ENCODE results near the gene DIDO1.

Gene DIDO1

GRCh38 chr20:62922451-62922921 is 3.8 kb downstream of the DIDO1 start:
- no peak overlapping the region for H3K4me3 ChIP-seq (ENCODE audit: low read length)
- no peak for TF ChIP-seq ZNF274 (IDR thresholded peaks at IDR 0.05; ENCODE audit: low read depth, low read length)

DNA sequence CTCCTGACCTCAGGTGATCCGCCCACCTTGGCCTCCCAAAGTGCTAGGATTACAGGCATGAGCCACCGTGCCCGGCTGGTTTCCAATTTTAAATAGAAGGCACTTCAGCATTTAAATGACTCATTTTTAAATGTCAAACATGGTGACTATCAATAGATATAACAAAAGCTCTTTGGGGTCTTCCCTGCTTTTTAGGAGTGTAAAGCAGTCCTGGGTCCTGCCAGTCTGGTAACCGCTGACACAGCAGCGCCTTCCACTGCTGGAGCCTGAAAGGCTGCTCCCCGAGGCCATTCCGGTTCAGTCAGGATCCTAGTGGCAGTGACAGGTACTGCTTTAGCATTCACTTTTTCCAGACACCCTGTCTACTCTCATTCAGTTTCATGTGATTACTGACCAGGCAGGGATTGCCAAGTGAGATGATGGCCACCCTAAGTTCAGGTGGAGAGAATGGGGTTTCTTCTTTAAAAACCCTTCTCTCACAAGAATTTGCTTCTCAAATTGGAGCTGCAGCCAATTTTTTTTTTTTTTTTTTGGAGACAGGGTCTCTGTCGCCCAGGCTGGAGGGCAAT is 5.1 kb downstream of the DIDO1 start:
- no peak for TF ChIP-seq ZNF274 (IDR thresholded peaks at IDR 0.05; ENCODE audit: low read depth, low read length)
- H3K4me3 ChIP-seq (ENCODE audit: low read length), result no peak overlapping the region

DNA sequence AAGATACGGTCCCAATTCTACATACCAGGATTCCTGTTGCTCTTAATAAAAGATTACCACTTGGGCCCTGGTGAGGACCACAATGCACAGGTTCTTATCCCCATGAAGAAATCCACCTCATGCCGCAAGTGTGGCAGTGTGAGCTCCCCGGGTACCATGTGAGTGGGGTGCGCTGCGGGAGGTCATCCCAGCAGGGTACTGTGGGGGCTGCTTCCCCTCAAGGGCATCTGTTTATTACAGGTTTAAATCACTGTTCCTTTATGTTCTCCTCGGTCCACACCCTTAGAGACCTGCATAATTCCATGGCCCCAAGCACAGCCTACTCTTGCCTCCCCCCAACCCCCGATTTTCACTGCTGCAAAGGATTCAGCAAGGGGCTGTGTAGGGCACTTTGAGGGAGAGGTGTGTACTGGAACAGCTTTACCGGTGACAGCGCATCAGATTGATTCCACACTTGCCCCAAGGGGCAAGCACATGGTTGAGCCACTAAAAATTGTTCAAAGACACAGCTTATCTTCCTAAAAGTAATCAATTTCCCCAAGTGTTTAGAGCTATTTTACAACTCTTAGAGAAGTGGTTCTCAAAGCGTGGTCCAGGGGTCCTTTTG is 6.2 kb downstream of the DIDO1 start:
- no peak for TF ChIP-seq ZNF274 (IDR thresholded peaks at IDR 0.05; ENCODE audit: low read depth, low read length)
- no peak overlapping the region for H3K4me3 ChIP-seq (ENCODE audit: low read length)

GRCh38 chr20:62918831-62919230 is 7.5 kb downstream of the DIDO1 start:
- H3K4me3 ChIP-seq (ENCODE audit: low read length), result no peak overlapping the region; the same call in 1 of the 2 replicates
- no peak for TF ChIP-seq ZNF274 (IDR thresholded peaks at IDR 0.05; ENCODE audit: low read depth, low read length)

- H3K4me3 ChIP-seq (ENCODE audit: low read length), result no peak overlapping the region
- no peak for TF ChIP-seq ZNF274 (IDR thresholded peaks at IDR 0.05; ENCODE audit: low read depth, low read length)
Observed at GRCh38 chr20:62918147-62918546, 8.2 kb downstream of the DIDO1 start.

- TF ChIP-seq ZNF274 (IDR thresholded peaks at IDR 0.05; ENCODE audit: low read depth, low read length), result no peak
- no peak overlapping the region for H3K4me3 ChIP-seq (ENCODE audit: low read length)
Observed at GRCh38 chr20:62917720-62918119, 8.6 kb downstream of the DIDO1 start.

DNA sequence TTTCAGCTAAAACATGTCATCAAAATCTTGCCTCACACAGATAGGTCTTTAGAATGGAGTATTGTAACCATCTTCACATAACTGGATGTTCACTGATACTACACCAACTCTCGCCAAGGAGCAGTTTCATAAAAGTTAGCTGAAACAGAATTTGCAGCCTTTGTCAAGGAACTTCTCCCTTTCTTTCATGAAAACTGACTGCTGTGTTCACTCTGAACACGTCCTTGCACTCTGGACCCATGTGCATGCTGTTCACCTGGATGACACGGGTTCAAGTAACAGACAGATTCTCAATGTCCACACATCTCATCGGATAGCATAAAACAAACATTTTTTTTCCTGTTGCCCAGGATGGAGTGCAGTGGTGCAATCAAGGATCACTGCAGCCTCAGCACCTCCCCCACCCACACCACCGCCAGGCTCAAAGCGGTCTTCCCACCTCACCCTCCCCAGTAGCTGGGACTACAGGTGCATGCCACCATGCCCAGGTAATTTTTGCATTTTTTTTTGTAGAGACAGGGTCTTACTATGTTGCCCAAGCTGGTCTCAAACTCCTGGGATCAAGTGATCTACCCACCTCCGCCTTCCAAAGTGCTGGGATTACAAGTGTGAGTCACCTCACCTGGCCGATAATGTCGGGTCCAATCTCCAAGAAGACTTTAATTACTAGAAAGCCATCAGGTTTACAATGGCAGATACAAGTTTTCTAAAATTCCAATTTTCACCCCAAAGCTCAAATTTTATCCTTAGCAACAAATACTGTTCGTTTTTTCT is 9.4 kb downstream of the DIDO1 start:
- H3K4me3 ChIP-seq (ENCODE audit: low read length), result no peak overlapping the region

DNA sequence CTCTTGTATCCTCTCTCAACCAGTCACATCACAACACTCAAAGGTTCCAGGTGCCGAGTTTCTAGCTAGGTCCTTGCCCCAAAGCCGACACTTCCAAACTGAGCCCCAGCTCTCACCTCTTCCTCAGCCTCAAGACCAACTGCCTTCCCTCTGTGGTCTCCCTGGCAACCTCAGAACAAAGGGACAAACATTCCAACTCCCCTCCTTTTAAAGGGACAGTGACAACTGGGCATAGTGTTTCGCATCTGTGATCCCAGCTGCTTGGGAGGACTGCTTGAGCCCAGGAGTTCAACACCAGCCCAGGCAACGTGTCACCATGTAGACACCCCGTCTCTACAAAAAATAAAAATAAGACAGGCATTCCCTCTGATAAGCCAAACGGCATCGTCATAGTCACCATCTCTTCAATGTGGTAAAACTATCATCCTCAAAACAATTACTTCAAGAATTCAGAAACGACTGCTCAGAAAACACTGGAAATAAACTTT is 11.3 kb downstream of the DIDO1 start:
- TF ChIP-seq ZNF274 (IDR thresholded peaks at IDR 0.05; ENCODE audit: low read depth, low read length), result no peak
- no peak overlapping the region for H3K4me3 ChIP-seq (ENCODE audit: low read length)

More for the DNA sequence above, 9.4 kb downstream of the DIDO1 start:
- TF ChIP-seq ZNF274 (IDR thresholded peaks at IDR 0.05; ENCODE audit: low read depth, low read length), result no peak

- no peak overlapping the region for H3K4me3 ChIP-seq (ENCODE audit: low read length)
- no peak for TF ChIP-seq ZNF274 (IDR thresholded peaks at IDR 0.05; ENCODE audit: low read depth, low read length)
Observed at GRCh38 chr20:62914436-62914835, 11.9 kb downstream of the DIDO1 start.

DNA sequence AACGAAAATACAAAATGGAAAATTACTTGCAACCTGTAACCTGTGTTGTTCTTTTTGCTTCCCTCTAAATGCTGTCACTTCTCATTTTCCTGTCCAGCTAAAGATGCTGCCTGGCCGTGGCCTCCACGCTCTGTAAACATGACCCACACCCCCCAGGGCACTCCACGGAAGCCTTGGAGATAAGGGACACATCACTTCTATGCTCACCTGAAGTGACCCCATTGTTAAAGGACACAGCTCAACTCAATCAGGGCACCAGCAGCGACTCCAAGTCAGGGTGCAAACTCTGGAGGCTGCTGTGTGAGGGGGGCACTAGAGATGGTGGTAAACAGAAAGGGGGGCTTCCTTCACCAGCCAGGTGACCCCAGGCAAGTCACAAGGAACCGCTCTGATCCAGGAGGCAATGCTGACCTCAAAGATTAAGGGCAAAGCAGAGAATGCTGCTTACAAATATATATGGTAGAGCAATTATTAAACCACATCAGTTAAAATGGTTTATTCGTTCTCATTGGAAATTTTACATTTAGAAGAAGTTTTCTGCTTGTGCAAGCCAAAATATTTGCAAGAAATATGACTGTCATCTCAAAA is 13.2 kb downstream of the DIDO1 start:
- H3K4me3 ChIP-seq (ENCODE audit: low read length), result no peak overlapping the region
- TF ChIP-seq ZNF274 (IDR thresholded peaks at IDR 0.05; ENCODE audit: low read depth, low read length), result no peak

DNA sequence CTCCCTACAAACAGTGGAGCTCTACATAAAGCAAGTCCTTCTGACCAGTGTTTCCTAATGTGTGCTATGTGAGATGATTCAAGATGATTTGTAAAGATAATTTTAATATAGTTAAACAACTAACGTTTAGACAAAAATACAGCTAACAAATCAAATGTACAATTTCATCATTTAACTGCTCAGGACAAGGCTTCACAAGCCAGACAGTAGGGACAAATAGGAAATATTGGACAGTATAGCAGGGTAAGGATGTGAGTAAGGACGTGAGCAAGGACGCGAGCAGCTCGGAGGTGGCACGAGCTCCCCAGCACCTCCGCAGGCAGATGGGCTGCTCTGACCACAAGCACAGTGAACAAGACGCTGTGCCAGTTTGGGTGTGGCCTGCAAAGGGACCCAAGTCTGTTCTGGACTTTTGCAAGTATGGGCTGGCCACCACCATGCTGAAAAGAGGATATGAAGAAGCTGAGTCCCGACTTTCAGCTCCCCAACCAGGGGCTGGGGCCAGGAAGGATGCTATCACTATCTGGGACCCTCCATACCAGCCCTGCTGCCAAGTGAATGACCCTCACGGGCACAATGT is 14.5 kb downstream of the DIDO1 start:
- no peak for TF ChIP-seq ZNF274 (IDR thresholded peaks at IDR 0.05; ENCODE audit: low read depth, low read length)
- no peak overlapping the region for H3K4me3 ChIP-seq (ENCODE audit: low read length)

DNA sequence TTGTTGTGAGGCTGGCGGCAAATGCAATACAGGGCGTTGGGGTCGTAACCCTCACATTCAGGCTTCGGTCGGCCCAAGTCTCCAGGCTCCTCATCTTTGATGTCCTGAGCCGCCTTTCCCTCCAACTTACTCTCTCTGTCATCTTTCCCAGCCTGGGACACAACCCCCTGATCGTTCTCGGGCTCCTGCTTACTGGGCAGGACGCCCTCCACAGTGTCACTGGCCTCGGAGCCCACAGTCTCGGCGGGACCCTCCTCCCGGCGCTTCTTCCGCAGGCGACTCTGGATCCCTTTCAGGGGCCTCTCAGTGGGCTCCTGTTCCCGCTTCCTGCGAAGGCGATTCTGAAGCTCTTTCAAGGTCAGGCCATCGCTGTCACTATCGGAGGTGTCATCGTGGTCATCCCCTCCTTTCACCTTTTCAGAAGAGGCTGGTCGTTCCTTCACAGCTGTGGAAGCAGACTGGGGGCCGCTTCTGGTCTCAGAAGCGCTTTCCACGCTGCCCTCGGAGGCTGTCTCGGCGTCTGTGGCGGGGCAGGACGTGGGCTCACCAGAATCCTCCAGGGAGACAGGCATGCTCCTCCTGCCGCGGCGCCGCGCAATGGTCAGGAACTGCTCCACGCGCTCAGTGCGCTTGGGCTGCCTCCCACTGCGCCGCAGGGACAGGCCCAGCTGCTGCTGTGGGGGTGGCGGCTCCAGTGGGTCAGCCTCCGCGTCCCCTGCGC is 15.4 kb downstream of the DIDO1 start:
- no peak overlapping the region for H3K4me3 ChIP-seq (ENCODE audit: low read length)
- TF ChIP-seq ZNF274 (IDR thresholded peaks at IDR 0.05; ENCODE audit: low read depth, low read length), result no peak

DNA sequence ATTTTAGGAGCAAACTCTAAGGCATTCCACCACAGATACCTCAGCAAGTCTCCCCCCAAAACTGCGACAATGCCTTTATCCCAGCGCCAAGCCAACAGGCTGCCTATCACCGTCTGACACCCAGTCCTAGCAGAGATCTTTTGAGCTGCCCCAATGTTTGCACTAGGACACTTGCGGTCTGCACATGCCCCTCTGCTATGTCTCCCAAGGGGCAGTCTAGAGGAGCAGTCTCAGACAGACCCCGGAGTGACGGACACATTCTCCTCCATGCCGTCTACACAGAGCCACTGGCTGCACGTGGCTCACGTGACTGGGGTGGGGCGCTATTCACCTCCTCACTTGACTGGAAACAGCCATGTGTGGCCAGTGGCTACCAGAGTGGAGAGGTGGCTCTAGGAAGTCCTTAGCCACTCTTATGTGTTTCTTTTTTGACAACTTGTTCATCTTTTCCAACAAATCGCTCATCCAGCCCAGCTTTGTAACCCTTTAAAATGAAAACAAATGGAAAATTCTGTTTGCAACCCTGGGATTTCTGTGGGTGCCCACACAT is 16.0 kb downstream of the DIDO1 start:
- TF ChIP-seq ZNF274 (IDR thresholded peaks at IDR 0.05; ENCODE audit: low read depth, low read length), result no peak

More for the DNA sequence above, 16.0 kb downstream of the DIDO1 start:
- no peak overlapping the region for H3K4me3 ChIP-seq (ENCODE audit: low read length)

All from GM08714 (cell line).